H9 (cell line): ENCODE results near the gene ITCH. TPM values are rescaled to one million over a fixed set of nuclear protein-coding genes. Genes with fewer than 3 reads are reported as not detected.
A peak's percentile ranks its signal among the peaks of the same experiment; 100 is the strongest.

ENCODE experiments used
- DNase-seq: peaks from one replicate; pipeline ENCODE4 v3.0.0-alpha.2; 2017
- H2AFZ ChIP-seq: one replicate; pipeline ENCODE4 v1.6.1; 2013; ENCODE audit warnings: mild to moderate bottlenecking, low read length, control low read depth, moderate library complexity
- H2AK5ac ChIP-seq: 2 replicates; pipeline ENCODE4 v1.6.1; 2013; ENCODE audit warnings: low read length, control low read depth, mixed read lengths; ENCODE audit not compliant: insufficient read length
- H2BK120ac ChIP-seq: one replicate; pipeline ENCODE4 v1.6.1; 2013; ENCODE audit warnings: low read depth, mild to moderate bottlenecking, low read length, control low read depth, inconsistent platforms; ENCODE audit not compliant: poor library complexity, severe bottlenecking
- H2BK12ac ChIP-seq: 2 replicates; pipeline ENCODE4 v1.6.1; 2013; ENCODE audit warnings: low read length, control low read depth, mixed read lengths, low read depth; ENCODE audit not compliant: insufficient read length
- H2BK15ac ChIP-seq: 2 replicates; pipeline ENCODE4 v1.6.1; 2013; ENCODE audit warnings: low read depth, low read length, control low read depth
- H2BK20ac ChIP-seq: one replicate; pipeline ENCODE4 v1.6.1; 2013; ENCODE audit warnings: low read depth, mild to moderate bottlenecking, low read length, control low read depth, inconsistent platforms; ENCODE audit not compliant: poor library complexity, severe bottlenecking
- H2BK5ac ChIP-seq: 2 replicates; pipeline ENCODE4 v1.6.1; 2013; ENCODE audit warnings: low read length, control low read depth, mixed read lengths; ENCODE audit not compliant: insufficient read length
- H3K14ac ChIP-seq: 2 replicates; pipeline ENCODE4 v1.6.1; 2013; ENCODE audit warnings: low read length, control low read depth; ENCODE audit not compliant: insufficient read depth
- H3K18ac ChIP-seq: 2 replicates; pipeline ENCODE4 v1.6.1; 2013; ENCODE audit warnings: low read depth, mild to moderate bottlenecking, mixed read lengths, low read length, control low read depth; ENCODE audit not compliant: insufficient read length
- H3K23ac ChIP-seq: 2 replicates; pipeline ENCODE4 v1.6.1; 2013; ENCODE audit warnings: low read length, control low read depth, mixed read lengths, low read depth; ENCODE audit not compliant: insufficient read length
- H3K23me2 ChIP-seq: 2 replicates; pipeline ENCODE4 v1.6.1; 2013; ENCODE audit warnings: low read depth, mild to moderate bottlenecking, mixed read lengths, low read length, control low read depth; ENCODE audit not compliant: insufficient read length, poor library complexity, severe bottlenecking
- H3K27ac ChIP-seq: 2 replicates; pipeline ENCODE4 v1.5.1; 2013; ENCODE audit warnings: low read length, control low read depth, mixed read lengths, low read depth; ENCODE audit not compliant: insufficient read length
- H3K27me3 ChIP-seq: 2 replicates; pipeline ENCODE4 v1.6.1; 2013; ENCODE audit warnings: low read length, control low read depth, inconsistent platforms; ENCODE audit not compliant: insufficient read depth
- H3K4ac ChIP-seq: 2 replicates; pipeline ENCODE4 v1.6.1; 2013; ENCODE audit warnings: low read depth, mild to moderate bottlenecking, control low read depth, inconsistent platforms, low read length, moderate library complexity
- H3K4me1 ChIP-seq: 2 replicates; pipeline ENCODE4 v1.6.1; 2013; ENCODE audit warnings: low read length, control low read depth, inconsistent platforms; ENCODE audit not compliant: insufficient read depth
- H3K4me2 ChIP-seq: 2 replicates; pipeline ENCODE4 v1.6.1; 2013; ENCODE audit warnings: low read length, control low read depth, mixed read lengths; ENCODE audit not compliant: insufficient read length, insufficient read depth
- H3K56ac ChIP-seq: 2 replicates; pipeline ENCODE4 v1.6.1; 2013; ENCODE audit warnings: low read depth, mild to moderate bottlenecking, mixed read lengths, low read length, control low read depth; ENCODE audit not compliant: insufficient read length
- H3K79me1 ChIP-seq: 2 replicates; pipeline ENCODE4 v1.6.1; 2013; ENCODE audit warnings: low read depth, mild to moderate bottlenecking, moderate library complexity, low read length, control low read depth, inconsistent platforms; ENCODE audit not compliant: insufficient read depth, poor library complexity, severe bottlenecking
- H3K79me2 ChIP-seq: 2 replicates; pipeline ENCODE4 v1.6.1; 2013; ENCODE audit warnings: low read length, control low read depth, inconsistent platforms; ENCODE audit not compliant: insufficient read depth
- H3K9ac ChIP-seq: 2 replicates; pipeline ENCODE4 v1.6.1; 2013; ENCODE audit warnings: low read length, control low read depth, mixed read lengths; ENCODE audit not compliant: insufficient read length; ENCODE audit errors: extremely low read depth
- H3K9me3 ChIP-seq: one replicate; pipeline ENCODE4 v1.6.1; 2013; ENCODE audit warnings: low read depth, low read length, inconsistent platforms; ENCODE audit not compliant: control insufficient read depth
- H3T11ph ChIP-seq: one replicate; pipeline ENCODE4 v1.6.1; 2013; ENCODE audit warnings: mild to moderate bottlenecking, low read length, control low read depth, inconsistent platforms
- H4K20me1 ChIP-seq: one replicate; pipeline ENCODE4 v1.6.1; 2013; ENCODE audit not compliant: control insufficient read depth, insufficient read length, insufficient read depth
- H4K5ac ChIP-seq: 2 replicates; pipeline ENCODE4 v1.6.1; 2013; ENCODE audit warnings: low read depth, mild to moderate bottlenecking, mixed read lengths, low read length, control low read depth; ENCODE audit not compliant: insufficient read length
- H4K8ac ChIP-seq: replicated peaks from 2 replicates; pipeline ENCODE4 v1.6.1; 2013; ENCODE audit warnings: low read length, control low read depth, mixed read lengths, low read depth; ENCODE audit not compliant: insufficient read length
- H4K91ac ChIP-seq: 2 replicates; pipeline ENCODE4 v1.6.1; 2013; ENCODE audit warnings: low read depth, mild to moderate bottlenecking, moderate library complexity, mixed read lengths, low read length, control low read depth; ENCODE audit not compliant: insufficient read length
- H3K27ac Mint-ChIP-seq, 3 experiments: 2 replicates in 2 of 3; 3 replicates in 1 of 3; pipeline ENCODE4 v1.8.0; 2020 to 2021; ENCODE audit warnings: mixed read lengths in 3 of 3, mild to moderate bottlenecking in 1 of 3, moderate library complexity in 1 of 3
- H3K27me3 Mint-ChIP-seq: 2 replicates; pipeline ENCODE4 v1.8.0; 2021; ENCODE audit warnings: low read depth, mild to moderate bottlenecking, moderate library complexity, mixed read lengths
- H3K36me3 Mint-ChIP-seq, 3 experiments: 2 replicates in 2 of 3; 3 replicates in 1 of 3; pipeline ENCODE4 v1.8.0; 2020 to 2021; ENCODE audit warnings: low read depth in 3 of 3, mixed read lengths in 3 of 3; ENCODE audit not compliant: insufficient read depth in 1 of 3
- H3K4me1 Mint-ChIP-seq, 2 experiments: 2 replicates each; pipeline ENCODE4 v1.8.0; 2020; ENCODE audit warnings: mixed read lengths in 2 of 2
- H3K4me3 Mint-ChIP-seq, 2 experiments: 2 replicates in 1 of 2; 3 replicates in 1 of 2; pipeline ENCODE4 v1.8.0; 2020 to 2021; ENCODE audit warnings: mild to moderate bottlenecking in 2 of 2, mixed read lengths in 2 of 2, moderate library complexity in 1 of 2
- H3K9me3 Mint-ChIP-seq, 2 experiments: 2 replicates in 1 of 2; 3 replicates in 1 of 2; pipeline ENCODE4 v1.8.0; 2020; ENCODE audit warnings: mild to moderate bottlenecking in 2 of 2, mixed read lengths in 2 of 2, moderate library complexity in 1 of 2
- WGBS: extraction: QIAGEN DNeasy Blood & Tissue Kit; methylation state at CpG from one replicate; pipeline ENCODE4 v1.1.7; 2013; ENCODE audit warnings: missing lambda C conversion rate, low lambda C conversion rate, mixed read lengths; ENCODE audit not compliant: insufficient read length; ENCODE audit errors: extremely low coverage; 5-methylcytosine and 5-hydroxymethylcytosine counted together
- total RNA-seq: library from RNA; stranded (reverse); gene quantifications from 2 replicates; pipeline ENCODE4 v1.2.1, GENCODE V29; 2021
- TF ChIP-seq, protein P1 (sequence below): fragments of 200-600 bp; sonication (generic); conservative IDR thresholded peaks from 3 replicates; pipeline ENCODE4 v1.8.0; 2021; ENCODE audit warnings: antibody characterized with exemption, mild to moderate bottlenecking

ITCH gene
- total RNA-seq, 1 experiment from 2014 or later: 55.9 TPM

- Mint-ChIP-seq H3K27ac (peak overlapping the region in 1 of 3 experiments; percentile 95; a peak in 2 of 7 replicates), H3K9me3 (no peaks in the 10 kb centered on the region), H3K27me3 (0 out of 2 replicates have a peak, but pooled peaks cover 1% of the 10 kb centered on the region), H3K4me1 (peaks cover 36 to 39% of the 10 kb centered on the region in 2 experiments), H3K4me3 (peak overlapping the region in 1 of 2 experiments; percentile 67; a peak in 2 of 5 replicates), H3K36me3 (no peaks in the 10 kb centered on the region)
- H4K20me1 ChIP-seq: no peaks in the 10 kb centered on the region
- no peak overlapping the region for H3K56ac ChIP-seq
- no peak overlapping the region for H3K9ac ChIP-seq
- no peak overlapping the region for H2BK20ac ChIP-seq
- no peak overlapping the region for H2BK120ac ChIP-seq
- H4K91ac ChIP-seq: no peak overlapping the region
- H3K4me2 ChIP-seq: peak overlapping the region; percentile 30
- H3K18ac ChIP-seq: no peak overlapping the region
- peaks cover 10% of the 10 kb centered on the region; the same call in 1 of the 2 replicates for H3K4me1 ChIP-seq
- no peak overlapping the region for H2BK12ac ChIP-seq
- WGBS: no CpG with 5 or more reads among the region's 4 CpGs
- H3K23ac ChIP-seq: no peak overlapping the region
- no peak overlapping the region for H4K5ac ChIP-seq
- no peaks in the 10 kb centered on the region for H3K9me3 ChIP-seq
- no peaks in the 10 kb centered on the region for H3K23me2 ChIP-seq
- TF ChIP-seq, protein P1, sequence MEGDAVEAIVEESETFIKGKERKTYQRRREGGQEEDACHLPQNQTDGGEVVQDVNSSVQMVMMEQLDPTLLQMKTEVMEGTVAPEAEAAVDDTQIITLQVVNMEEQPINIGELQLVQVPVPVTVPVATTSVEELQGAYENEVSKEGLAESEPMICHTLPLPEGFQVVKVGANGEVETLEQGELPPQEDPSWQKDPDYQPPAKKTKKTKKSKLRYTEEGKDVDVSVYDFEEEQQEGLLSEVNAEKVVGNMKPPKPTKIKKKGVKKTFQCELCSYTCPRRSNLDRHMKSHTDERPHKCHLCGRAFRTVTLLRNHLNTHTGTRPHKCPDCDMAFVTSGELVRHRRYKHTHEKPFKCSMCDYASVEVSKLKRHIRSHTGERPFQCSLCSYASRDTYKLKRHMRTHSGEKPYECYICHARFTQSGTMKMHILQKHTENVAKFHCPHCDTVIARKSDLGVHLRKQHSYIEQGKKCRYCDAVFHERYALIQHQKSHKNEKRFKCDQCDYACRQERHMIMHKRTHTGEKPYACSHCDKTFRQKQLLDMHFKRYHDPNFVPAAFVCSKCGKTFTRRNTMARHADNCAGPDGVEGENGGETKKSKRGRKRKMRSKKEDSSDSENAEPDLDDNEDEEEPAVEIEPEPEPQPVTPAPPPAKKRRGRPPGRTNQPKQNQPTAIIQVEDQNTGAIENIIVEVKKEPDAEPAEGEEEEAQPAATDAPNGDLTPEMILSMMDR: no peak
- no peak overlapping the region for H2BK5ac ChIP-seq
- no peak overlapping the region for H2BK15ac ChIP-seq
- no peak overlapping the region for H4K8ac ChIP-seq
- H2AFZ ChIP-seq: peak overlapping the region; percentile 42
- no peak overlapping the region for H3K27ac ChIP-seq
- no peak overlapping the region for H3K4ac ChIP-seq
- no peaks in the 10 kb centered on the region for H3K79me2 ChIP-seq
- no peak overlapping the region for H2AK5ac ChIP-seq
- H3T11ph ChIP-seq: no peak overlapping the region
- DNase-seq: no peak
- no peaks in the 10 kb centered on the region for H3K27me3 ChIP-seq
- no peaks in the 10 kb centered on the region for H3K79me1 ChIP-seq
- H3K14ac ChIP-seq: no peak overlapping the region
Measured at GRCh38 chr20:34318609-34319443, 44.2 kb upstream of the ITCH start.
